ENCODE data around the gene OSBP2.

- no peak for TF ChIP-seq POLR2A (IDR thresholded peaks at IDR 0.05)
- TF ChIP-seq, protein P1, sequence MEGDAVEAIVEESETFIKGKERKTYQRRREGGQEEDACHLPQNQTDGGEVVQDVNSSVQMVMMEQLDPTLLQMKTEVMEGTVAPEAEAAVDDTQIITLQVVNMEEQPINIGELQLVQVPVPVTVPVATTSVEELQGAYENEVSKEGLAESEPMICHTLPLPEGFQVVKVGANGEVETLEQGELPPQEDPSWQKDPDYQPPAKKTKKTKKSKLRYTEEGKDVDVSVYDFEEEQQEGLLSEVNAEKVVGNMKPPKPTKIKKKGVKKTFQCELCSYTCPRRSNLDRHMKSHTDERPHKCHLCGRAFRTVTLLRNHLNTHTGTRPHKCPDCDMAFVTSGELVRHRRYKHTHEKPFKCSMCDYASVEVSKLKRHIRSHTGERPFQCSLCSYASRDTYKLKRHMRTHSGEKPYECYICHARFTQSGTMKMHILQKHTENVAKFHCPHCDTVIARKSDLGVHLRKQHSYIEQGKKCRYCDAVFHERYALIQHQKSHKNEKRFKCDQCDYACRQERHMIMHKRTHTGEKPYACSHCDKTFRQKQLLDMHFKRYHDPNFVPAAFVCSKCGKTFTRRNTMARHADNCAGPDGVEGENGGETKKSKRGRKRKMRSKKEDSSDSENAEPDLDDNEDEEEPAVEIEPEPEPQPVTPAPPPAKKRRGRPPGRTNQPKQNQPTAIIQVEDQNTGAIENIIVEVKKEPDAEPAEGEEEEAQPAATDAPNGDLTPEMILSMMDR (IDR thresholded peaks at IDR 0.05): no peak
These were observed 1.4 kb downstream of the OSBP2 start for GRCh38 chr22:30695871-30696655.
